SKM-1 treated with dmso at 0.1 percent for 144 hours (cell line): Measurements from ENCODE around the gene ZXDB.
"Not testable (repeated sequence)": the region's sequence is repeated elsewhere in the genome, so short reads cannot be mapped to it uniquely, and the experiment has no call there.

ENCODE experiments used
- DNase-seq: peaks from one replicate; lab custom pipeline; 2025; ENCODE audit not compliant: unreplicated experiment; lab: John Stamatoyannopoulos, UW

Gene ZXDB

DNA sequence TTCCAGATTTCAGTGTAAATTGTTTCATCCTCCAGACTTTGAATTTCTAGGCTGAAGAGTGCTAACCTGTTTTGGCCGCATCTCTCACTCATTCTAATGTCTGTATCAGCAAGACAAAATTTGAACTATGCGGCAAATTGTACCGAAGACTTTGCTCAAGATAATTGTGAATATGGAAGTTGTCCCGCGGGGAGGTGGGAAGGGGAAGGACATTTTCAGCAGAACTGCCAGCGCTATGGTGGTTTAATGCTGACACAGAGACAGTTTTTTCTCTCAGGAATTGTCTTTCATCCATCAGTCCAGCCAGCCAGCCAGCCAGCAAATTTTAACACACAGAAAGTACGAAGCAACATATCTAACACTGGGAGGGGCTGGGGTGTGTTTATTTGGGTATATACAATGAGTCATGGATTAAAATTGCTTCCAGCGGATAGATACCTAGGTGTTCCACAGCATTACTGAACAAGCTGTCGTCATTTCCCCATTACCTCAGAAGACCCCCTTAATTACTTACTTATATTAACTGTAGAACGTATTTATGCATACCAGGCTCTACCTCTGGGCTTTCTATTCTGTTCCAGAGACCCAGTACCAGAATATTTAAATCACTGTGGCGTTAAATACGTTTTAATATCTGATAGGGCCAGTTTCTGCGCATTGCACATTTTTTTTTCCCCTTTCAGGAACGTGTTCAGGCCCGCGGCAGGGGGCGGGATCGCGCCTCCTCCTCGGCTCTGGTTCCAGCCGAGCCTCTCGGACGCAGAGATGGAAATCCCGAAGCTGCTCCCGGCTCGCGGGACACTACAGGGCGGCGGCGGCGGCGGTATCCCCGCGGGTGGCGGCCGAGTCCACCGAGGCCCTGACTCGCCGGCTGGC lies at the start of gene ZXDB:
ZXDB (plus strand) TSS at position 728 of the 876 bp plus-strand sequence; CDS start at position 766, 38 bp downstream.
- not testable (repeated sequence) for DNase-seq

GRCh38 chrX:57565198-57565597 lies 26.6 kb upstream of the ZXDB start:
- DNase-seq: no peak

DNA sequence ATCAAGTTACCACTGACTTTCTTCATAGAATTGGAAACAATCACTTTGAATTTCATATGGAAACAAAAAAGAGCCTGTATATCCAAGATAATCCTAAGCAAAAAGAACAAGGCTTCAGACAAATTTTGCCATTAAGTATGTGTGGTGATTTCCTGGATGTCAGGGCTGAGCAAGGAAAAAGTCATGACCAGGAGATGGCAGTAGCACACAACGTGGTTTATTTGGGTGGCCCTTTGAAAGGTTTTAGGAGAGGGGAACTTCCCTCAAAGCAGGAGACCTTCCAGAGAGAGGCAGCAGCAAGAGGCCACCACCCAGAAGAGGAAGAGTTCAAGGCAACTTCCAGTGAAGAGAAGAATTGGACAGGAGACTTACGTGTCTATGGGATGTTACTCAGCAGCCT lies 18.1 kb upstream of the ZXDB start:
- DNase-seq: no peak

DNA sequence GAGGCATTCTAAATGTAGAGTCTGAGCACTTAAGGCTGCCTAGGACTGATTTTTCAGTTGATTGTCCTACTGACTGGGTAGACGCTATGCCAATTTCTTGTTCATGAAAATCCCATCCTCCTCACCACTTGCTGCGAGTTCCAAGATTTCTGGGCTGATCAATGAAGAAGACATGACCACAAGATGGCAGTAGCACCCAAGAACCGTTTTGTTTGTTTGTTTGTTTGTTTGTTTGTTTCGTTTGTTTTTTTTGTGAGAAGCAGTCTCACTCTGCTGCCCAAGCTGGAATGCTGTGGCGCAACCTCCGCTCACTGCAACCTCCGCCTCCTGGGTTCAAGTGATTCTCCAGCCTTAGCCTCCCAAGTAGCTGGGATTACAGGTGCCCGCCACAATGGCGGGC lies 8.9 kb upstream of the ZXDB start:
- not testable (repeated sequence) for DNase-seq

- DNase-seq: no peak
These were observed 8.3 kb upstream of the ZXDB start for GRCh38 chrX:57583477-57583876.

DNA sequence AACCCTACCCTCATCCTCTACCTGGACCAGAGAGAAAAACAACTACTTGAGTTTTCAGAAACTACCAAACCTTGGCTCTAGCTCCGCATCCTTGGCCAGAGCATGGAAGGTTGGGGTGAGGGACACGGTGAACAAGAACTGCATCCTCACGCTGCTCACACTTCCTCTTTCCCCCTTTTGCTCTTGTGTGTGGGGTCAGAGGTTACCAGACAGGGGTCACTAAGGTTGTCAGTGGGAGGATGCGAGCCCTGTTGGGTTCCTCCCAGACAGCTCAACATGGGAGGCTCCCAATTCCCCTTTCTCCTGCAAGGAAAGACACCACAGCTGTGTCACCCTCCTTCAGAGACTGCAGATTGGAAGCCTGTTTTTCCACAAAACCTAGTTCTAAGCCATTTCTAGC lies 5.5 kb upstream of the ZXDB start:
- DNase-seq: no peak

GRCh38 chrX:57587062-57587461 lies 4.7 kb upstream of the ZXDB start:
- no peak for DNase-seq

DNA sequence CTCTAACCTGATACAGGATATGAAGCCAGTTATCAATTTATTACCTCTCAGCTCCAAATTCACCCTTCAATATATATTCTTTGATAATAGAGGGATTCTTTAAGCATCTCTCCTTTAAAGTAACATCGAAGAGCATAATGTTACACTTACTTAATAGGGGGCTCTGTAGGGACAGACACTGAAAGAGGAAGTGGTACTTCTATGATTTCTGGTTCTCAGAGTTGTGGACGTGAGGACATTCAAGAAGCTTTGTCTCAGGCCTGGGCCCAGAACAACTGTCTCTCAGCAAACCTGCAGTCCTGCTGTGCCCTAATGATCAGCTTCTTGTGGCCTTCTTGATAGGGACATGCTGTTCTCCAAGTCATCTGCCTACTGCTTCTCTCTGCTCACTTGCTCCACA lies 4.2 kb upstream of the ZXDB start:
- no peak for DNase-seq

DNA sequence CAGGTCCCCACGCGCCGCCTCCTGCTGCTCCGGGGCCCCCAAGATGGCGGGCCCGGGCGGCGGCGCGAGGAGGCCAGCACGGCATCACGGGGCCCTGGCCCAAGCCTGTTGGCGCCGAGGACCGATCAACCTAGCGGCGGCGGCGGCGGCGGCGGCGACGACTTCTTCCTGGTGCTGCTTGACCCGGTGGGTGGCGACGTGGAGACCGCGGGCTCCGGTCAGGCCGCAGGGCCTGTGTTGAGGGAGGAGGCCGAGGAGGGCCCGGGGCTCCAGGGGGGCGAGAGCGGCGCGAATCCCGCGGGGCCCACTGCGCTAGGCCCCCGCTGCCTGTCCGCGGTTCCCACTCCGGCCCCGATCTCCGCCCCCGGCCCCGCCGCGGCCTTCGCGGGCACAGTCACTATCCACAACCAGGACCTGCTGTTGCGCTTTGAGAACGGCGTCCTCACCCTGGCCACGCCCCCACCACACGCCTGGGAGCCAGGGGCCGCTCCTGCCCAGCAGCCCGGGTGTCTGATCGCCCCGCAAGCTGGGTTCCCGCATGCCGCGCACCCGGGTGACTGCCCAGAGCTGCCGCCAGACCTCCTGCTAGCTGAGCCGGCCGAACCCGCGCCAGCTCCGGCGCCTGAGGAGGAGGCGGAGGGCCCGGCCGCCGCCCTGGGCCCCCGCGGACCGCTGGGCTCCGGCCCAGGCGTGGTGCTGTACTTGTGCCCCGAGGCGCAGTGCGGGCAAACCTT lies 516 bp downstream of the ZXDB start:
- DNase-seq: not testable (repeated sequence)

DNA sequence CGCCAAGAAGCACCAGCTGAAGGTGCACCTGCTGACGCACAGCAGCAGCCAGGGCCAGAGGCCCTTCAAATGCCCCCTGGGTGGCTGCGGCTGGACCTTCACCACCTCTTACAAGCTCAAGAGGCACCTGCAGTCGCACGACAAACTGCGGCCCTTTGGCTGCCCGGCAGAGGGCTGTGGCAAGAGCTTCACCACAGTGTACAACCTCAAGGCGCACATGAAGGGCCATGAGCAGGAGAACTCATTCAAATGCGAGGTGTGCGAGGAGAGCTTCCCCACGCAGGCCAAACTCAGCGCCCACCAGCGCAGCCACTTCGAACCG lies 1.0 kb downstream of the ZXDB start:
- DNase-seq: not testable (repeated sequence)

GRCh38 chrX:57595381-57595811 lies 3.6 kb downstream of the ZXDB start:
- no peak for DNase-seq

GRCh38 chrX:57596109-57596508 lies 4.3 kb downstream of the ZXDB start:
- no peak for DNase-seq

GRCh38 chrX:57596516-57596915 lies 4.7 kb downstream of the ZXDB start:
- no peak for DNase-seq

GRCh38 chrX:57607295-57608187 lies 15.7 kb downstream of the ZXDB start:
- no peak for DNase-seq

- DNase-seq: not testable (repeated sequence)
These were observed 21.5 kb downstream of the ZXDB start for GRCh38 chrX:57613351-57613750.

- DNase-seq: not testable (repeated sequence)
These were observed 37.6 kb downstream of the ZXDB start for GRCh38 chrX:57629438-57629837.

DNA sequence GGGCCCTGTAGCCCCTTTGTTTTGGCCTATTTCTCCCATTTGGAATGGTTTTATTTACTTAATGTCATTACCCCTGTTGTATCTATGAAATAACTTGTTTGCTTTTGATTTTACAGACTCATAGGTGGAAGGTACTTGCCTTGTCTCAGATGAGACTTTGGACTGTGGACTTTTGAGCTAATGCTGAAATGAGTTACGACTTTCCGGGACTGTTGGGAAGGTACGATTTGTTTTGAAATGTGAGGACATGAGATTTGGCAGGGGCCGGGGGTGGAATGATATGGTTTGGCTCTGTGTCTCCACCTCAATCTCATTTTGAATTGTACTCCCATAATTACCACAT lies 48.8 kb downstream of the ZXDB start:
- no peak for DNase-seq

DNA sequence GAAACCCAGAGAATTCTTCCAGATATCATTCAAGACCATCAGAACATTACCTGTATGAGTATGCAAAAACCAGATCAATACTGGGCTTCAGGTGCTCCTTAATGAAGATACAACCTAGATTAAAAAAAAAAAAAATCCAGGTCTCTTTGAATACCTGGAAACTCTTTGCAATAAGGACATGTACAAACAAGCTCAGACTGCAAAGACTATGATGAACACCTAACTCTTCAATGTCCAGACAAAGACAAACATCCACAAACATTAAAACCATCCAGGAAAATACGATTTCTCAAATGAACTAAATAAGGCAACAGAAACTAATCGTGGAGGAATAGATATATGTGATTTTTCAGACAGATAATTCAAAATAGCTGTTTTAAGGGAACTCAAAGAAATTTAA lies 49.5 kb downstream of the ZXDB start:
- DNase-seq: no peak

DNA sequence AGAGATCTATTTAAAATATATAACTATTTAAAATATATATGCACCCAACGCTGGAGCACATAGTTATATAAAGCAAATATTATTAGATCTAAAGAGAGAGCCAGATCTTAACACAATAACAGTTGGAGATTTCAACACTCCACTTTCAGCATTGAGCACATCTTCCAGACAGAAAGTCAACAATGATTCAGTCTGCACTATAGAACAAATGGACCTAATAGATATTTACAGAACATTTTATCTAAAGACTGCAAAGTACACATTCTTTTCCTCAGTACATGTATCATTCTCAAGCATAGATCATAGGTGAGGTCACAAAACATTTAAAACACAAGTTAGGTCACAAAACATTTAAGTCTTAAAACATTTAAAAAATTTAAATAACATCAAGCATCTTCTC lies 51.9 kb downstream of the ZXDB start:
- no peak for DNase-seq

GRCh38 chrX:57647020-57647419 lies 55.2 kb downstream of the ZXDB start:
- no peak for DNase-seq
